DMS153 treated with DMSO at 0.1 percent for 48 hours (cell line): ENCODE data around the gene CENPX.
A peak's percentile ranks its signal among the peaks of the same experiment; 100 is the strongest.

Experiments used
- DNase-seq: peaks from one replicate; lab custom pipeline; 2025; ENCODE audit not compliant: unreplicated experiment; lab: John Stamatoyannopoulos, UW

CENPX gene

GRCh38 chr17:81999587-81999975, 23.1 kb downstream of the CENPX start:
- DNase-seq, result no peak

GRCh38 chr17:81998691-81999438, 23.8 kb downstream of the CENPX start:
- no peak for DNase-seq

- no peak for DNase-seq
These were observed 24.5 kb downstream of the CENPX start for GRCh38 chr17:81998212-81998611.

GRCh38 chr17:81996757-81997441, 25.8 kb downstream of the CENPX start:
- DNase-seq, result no peak

GRCh38 chr17:81996232-81996756, 26.4 kb downstream of the CENPX start:
- DNase-seq, result no peak

- no peak for DNase-seq
These were observed 27.0 kb downstream of the CENPX start for GRCh38 chr17:81995463-81996231.

GRCh38 chr17:81994593-81995462, 27.9 kb downstream of the CENPX start:
- no peak for DNase-seq

- DNase-seq, result no peak
These were observed 28.7 kb downstream of the CENPX start for GRCh38 chr17:81993729-81994592.

GRCh38 chr17:81992306-81993102, 30.2 kb downstream of the CENPX start:
- no peak for DNase-seq

GRCh38 chr17:81991684-81992305, 30.9 kb downstream of the CENPX start:
- DNase-seq, result peak; percentile 12

- DNase-seq, result no peak
These were observed 31.6 kb downstream of the CENPX start for GRCh38 chr17:81990836-81991683.

- DNase-seq, result no peak
These were observed 35.4 kb downstream of the CENPX start for GRCh38 chr17:81987161-81987770.

GRCh38 chr17:81986606-81987005, 36.1 kb downstream of the CENPX start:
- DNase-seq, result no peak

GRCh38 chr17:81984773-81985410, 37.8 kb downstream of the CENPX start:
- no peak for DNase-seq

- no peak for DNase-seq
These were observed 38.9 kb downstream of the CENPX start for GRCh38 chr17:81983639-81984373.
